ENCODE measurements around the gene VWA5B2. TPM values are rescaled to one million over a fixed set of nuclear protein-coding genes. Genes with fewer than 3 reads are reported as not detected.

VWA5B2 gene
- total and polyA plus RNA-seq, 2 donors (not counting 1 experiment from before 2014, with no cell fraction given): not detected

- Histone ChIP-seq H3K36me3 (ENCODE audit: control insufficient read depth, insufficient read depth, low read length) (no peaks in the 10 kb centered on the region), H3K27ac (ENCODE audit: insufficient read depth, low read length) (no peak overlapping the region), H3K9ac (ENCODE audit: insufficient read depth, low read length) (no peak overlapping the region), H3K4me3 (replicated peaks in 1 of 4; ENCODE audit: control extremely low read depth in 1 of 4, insufficient read depth in 1 of 4, low read depth in 3 of 4, low read length in 4 of 4) (no peak overlapping the region), H3K4me1 (ENCODE audit: control insufficient read depth, extremely low read depth, insufficient read depth, low read length) (no peaks in the 10 kb centered on the region), H3K9me3 (ENCODE audit: control insufficient read depth, insufficient read depth, low read depth, low read length) (no peaks in the 10 kb centered on the region), H4K20me1 (ENCODE audit: control insufficient read depth, extremely low read depth, insufficient read depth, low read length) (no peaks in the 10 kb centered on the region), H3K4me2 (ENCODE audit: extremely low read depth, insufficient read depth, low read length) (no peak overlapping the region), H2AFZ (ENCODE audit: low read length) (no peak overlapping the region), H3K79me2 (ENCODE audit: control insufficient read depth, insufficient read depth, low read length) (no peaks in the 10 kb centered on the region), H3K27me3 (ENCODE audit: control insufficient read depth, insufficient read depth, low read length) (peaks cover 11% of the 10 kb centered on the region)
- peak; percentile 19 to 52 for DNase-seq (ENCODE audit: low read depth in 2 of 2)
- TF ChIP-seq CTCF (conservative IDR thresholded peaks at IDR 0.05 in 1 of 2, IDR thresholded peaks at IDR 0.05 in 1 of 2; ENCODE audit: low read depth in 1 of 2, low read length in 2 of 2): peak; percentile 62 to 72
- TF ChIP-seq EZH2 (IDR thresholded peaks at IDR 0.05; ENCODE audit: low read length, missing control alignments): no peak
Measured at GRCh38 chr3:184289426-184289938, 60.1 kb downstream of the VWA5B2 start.

GRCh38 chr3:184290331-184290730 is 60.9 kb downstream of the VWA5B2 start:
- no peaks in the 10 kb centered on the region for H3K79me2 ChIP-seq (ENCODE audit: control insufficient read depth, insufficient read depth, low read length)
- H3K36me3 ChIP-seq (ENCODE audit: control insufficient read depth, insufficient read depth, low read length): no peaks in the 10 kb centered on the region
- no peak for DNase-seq (ENCODE audit: low read depth in 2 of 2)
- no peak overlapping the region for H2AFZ ChIP-seq (ENCODE audit: low read length)
- no peaks in the 10 kb centered on the region for H3K9me3 ChIP-seq (ENCODE audit: control insufficient read depth, insufficient read depth, low read depth, low read length)
- H3K4me2 ChIP-seq (ENCODE audit: extremely low read depth, insufficient read depth, low read length): no peak overlapping the region
- no peak overlapping the region for H3K27ac ChIP-seq (ENCODE audit: insufficient read depth, low read length)
- no peak overlapping the region for H3K4me3 ChIP-seq (replicated peaks in 1 of 4; ENCODE audit: control extremely low read depth in 1 of 4, insufficient read depth in 1 of 4, low read depth in 3 of 4, low read length in 4 of 4)
- peaks cover 13% of the 10 kb centered on the region for H3K27me3 ChIP-seq (ENCODE audit: control insufficient read depth, insufficient read depth, low read length)
- no peak for TF ChIP-seq EZH2 (IDR thresholded peaks at IDR 0.05; ENCODE audit: low read length, missing control alignments)
- no peak for TF ChIP-seq CTCF (conservative IDR thresholded peaks at IDR 0.05 in 1 of 2, IDR thresholded peaks at IDR 0.05 in 1 of 2; ENCODE audit: low read depth in 1 of 2, low read length in 2 of 2)
- H3K4me1 ChIP-seq (ENCODE audit: control insufficient read depth, extremely low read depth, insufficient read depth, low read length): no peaks in the 10 kb centered on the region
- no peaks in the 10 kb centered on the region for H4K20me1 ChIP-seq (ENCODE audit: control insufficient read depth, extremely low read depth, insufficient read depth, low read length)
- no peak overlapping the region for H3K9ac ChIP-seq (ENCODE audit: insufficient read depth, low read length)

- Histone ChIP-seq H3K4me1 (ENCODE audit: control insufficient read depth, extremely low read depth, insufficient read depth, low read length) (no peaks in the 10 kb centered on the region), H4K20me1 (ENCODE audit: control insufficient read depth, extremely low read depth, insufficient read depth, low read length) (no peaks in the 10 kb centered on the region), H3K79me2 (ENCODE audit: control insufficient read depth, insufficient read depth, low read length) (no peaks in the 10 kb centered on the region), H3K9me3 (ENCODE audit: control insufficient read depth, insufficient read depth, low read depth, low read length) (no peaks in the 10 kb centered on the region), H3K4me3 (replicated peaks in 1 of 4; ENCODE audit: control extremely low read depth in 1 of 4, insufficient read depth in 1 of 4, low read depth in 3 of 4, low read length in 4 of 4) (no peak overlapping the region), H3K36me3 (ENCODE audit: control insufficient read depth, insufficient read depth, low read length) (no peaks in the 10 kb centered on the region), H3K9ac (ENCODE audit: insufficient read depth, low read length) (no peak overlapping the region), H3K27ac (ENCODE audit: insufficient read depth, low read length) (no peak overlapping the region), H3K27me3 (ENCODE audit: control insufficient read depth, insufficient read depth, low read length) (peaks cover 9% of the 10 kb centered on the region), H2AFZ (ENCODE audit: low read length) (no peak overlapping the region), H3K4me2 (ENCODE audit: extremely low read depth, insufficient read depth, low read length) (no peak overlapping the region)
- DNase-seq (ENCODE audit: low read depth in 2 of 2): no peak
- TF ChIP-seq EZH2 (IDR thresholded peaks at IDR 0.05; ENCODE audit: low read length, missing control alignments) (no peak), CTCF (conservative IDR thresholded peaks at IDR 0.05 in 1 of 2, IDR thresholded peaks at IDR 0.05 in 1 of 2; ENCODE audit: low read depth in 1 of 2, low read length in 2 of 2) (no peak)
Measured at GRCh38 chr3:184291044-184291737, 61.8 kb downstream of the VWA5B2 start.

Other genes with a start within 250 kb of the VWA5B2 start
- 17.5 and 18.8 TPM in 2 replicates for gene ABCC5, start 211.7 kb upstream of the VWA5B2 start, total RNA-seq
- gene ABCC5, start 211.7 kb upstream of the VWA5B2 start, polyA plus RNA-seq: 10.4 and 13.2 TPM in 2 replicates
- gene HTR3D, start 197.8 kb upstream of the VWA5B2 start, total RNA-seq: not detected in 2 replicates
- not detected in 2 replicates for gene HTR3D, start 197.8 kb upstream of the VWA5B2 start, polyA plus RNA-seq
- gene HTR3C, start 176.5 kb upstream of the VWA5B2 start, total RNA-seq: not detected in 2 replicates
- not detected in 2 replicates for gene HTR3C, start 176.5 kb upstream of the VWA5B2 start, polyA plus RNA-seq
- gene HTR3E, start 132.5 kb upstream of the VWA5B2 start, total RNA-seq: not detected in 2 replicates
- gene HTR3E, start 132.5 kb upstream of the VWA5B2 start, polyA plus RNA-seq: not detected in 2 replicates
- gene EIF2B5, start 94.2 kb upstream of the VWA5B2 start, total RNA-seq: 23.4 and 26.9 TPM in 2 replicates
- 23.8 and 26.7 TPM in 2 replicates for gene EIF2B5, start 94.2 kb upstream of the VWA5B2 start, polyA plus RNA-seq
- 32.4 and 33.7 TPM in 2 replicates for gene DVL3, start 74.2 kb upstream of the VWA5B2 start, total RNA-seq
- gene DVL3, start 74.2 kb upstream of the VWA5B2 start, polyA plus RNA-seq: 16.5 and 19.8 TPM in 2 replicates
- 362 and 430 TPM in 2 replicates for gene AP2M1, start 54.7 kb upstream of the VWA5B2 start, total RNA-seq
- gene AP2M1, start 54.7 kb upstream of the VWA5B2 start, polyA plus RNA-seq: 746 and 902 TPM in 2 replicates
- 63.9 and 65.1 TPM in 2 replicates for gene ABCF3, start 43.4 kb upstream of the VWA5B2 start, total RNA-seq
- gene ABCF3, start 43.4 kb upstream of the VWA5B2 start, polyA plus RNA-seq: 31.3 and 40.2 TPM in 2 replicates
- 21.6 and 26.7 TPM in 2 replicates for gene ALG3, start 19.4 kb downstream of the VWA5B2 start, total RNA-seq
- 27.2 and 36.8 TPM in 2 replicates for gene ALG3, start 19.4 kb downstream of the VWA5B2 start, polyA plus RNA-seq
- 1.2 and 2.3 TPM in 2 replicates for gene EEF1AKMT4, start 20.1 kb downstream of the VWA5B2 start, total RNA-seq
- gene EEF1AKMT4, start 20.1 kb downstream of the VWA5B2 start, polyA plus RNA-seq: 2.1 and 2.3 TPM in 2 replicates
- gene CAMK2N2, start 32.0 kb downstream of the VWA5B2 start, total RNA-seq: under 0.01 TPM in 1 of 2 replicates, not detected in the other
- gene CAMK2N2, start 32.0 kb downstream of the VWA5B2 start, polyA plus RNA-seq: 0.10 and 0.24 TPM in 2 replicates
- gene ECE2, start 46.4 kb downstream of the VWA5B2 start, total RNA-seq: not detected in 2 replicates
- gene ECE2, start 46.4 kb downstream of the VWA5B2 start, polyA plus RNA-seq: not detected in 2 replicates
- gene PSMD2, start 69.7 kb downstream of the VWA5B2 start, total RNA-seq: 345 and 429 TPM in 2 replicates
- 188 and 354 TPM in 2 replicates for gene PSMD2, start 69.7 kb downstream of the VWA5B2 start, polyA plus RNA-seq
- 187 and 263 TPM in 2 replicates for gene EIF4G1, start 85.0 kb downstream of the VWA5B2 start, total RNA-seq
- gene EIF4G1, start 85.0 kb downstream of the VWA5B2 start, polyA plus RNA-seq: 235 and 349 TPM in 2 replicates
- 18.5 and 22.3 TPM in 2 replicates for gene FAM131A, start 108.0 kb downstream of the VWA5B2 start, total RNA-seq
- gene FAM131A, start 108.0 kb downstream of the VWA5B2 start, polyA plus RNA-seq: 9.3 and 13.4 TPM in 2 replicates
- gene CLCN2, start 132.0 kb downstream of the VWA5B2 start, total RNA-seq: 1.8 and 3.1 TPM in 2 replicates
- 0.93 and 1.7 TPM in 2 replicates for gene CLCN2, start 132.0 kb downstream of the VWA5B2 start, polyA plus RNA-seq
- gene POLR2H, start 132.1 kb downstream of the VWA5B2 start, total RNA-seq: 59.6 and 62.4 TPM in 2 replicates
- gene POLR2H, start 132.1 kb downstream of the VWA5B2 start, polyA plus RNA-seq: 100 and 124 TPM in 2 replicates
- 0.50 and 0.51 TPM in 2 replicates for gene THPO, start 148.6 kb downstream of the VWA5B2 start, total RNA-seq
- 0.16 and 0.27 TPM in 2 replicates for gene THPO, start 148.6 kb downstream of the VWA5B2 start, polyA plus RNA-seq
- 1.3 and 4.8 TPM in 2 replicates for gene CHRD, start 150.5 kb downstream of the VWA5B2 start, total RNA-seq
- gene CHRD, start 150.5 kb downstream of the VWA5B2 start, polyA plus RNA-seq: 0.46 and 1.3 TPM in 2 replicates